Esophagus muscularis mucosa (tissue), 4 donors: Measurements from ENCODE around the gene HOXB6.

Experiments used
- CTCF ChIP-seq, 3 experiments: fragments of 200-600 bp in 2 of 3; fragments of 450-650 bp in 1 of 3; sonication (generic) in 2 of 3; IDR thresholded peaks; one replicate each; pipeline ENCODE4 v1.5.1; 2017 to 2019; ENCODE audit warnings: antibody characterized with exemption in 3 of 3, mild to moderate bottlenecking in 2 of 3, moderate library complexity in 1 of 3
- EP300 ChIP-seq: sonication (generic); formaldehyde crosslinking; IDR thresholded peaks from one replicate; pipeline ENCODE4 v1.6.1; 2017; ENCODE audit warnings: antibody characterized with exemption
- POLR2AphosphoS5 ChIP-seq, 2 donors: sonication (generic); formaldehyde crosslinking; IDR thresholded peaks; one replicate each; pipeline ENCODE4 v1.6.1; 2017; ENCODE audit warnings: antibody characterized with exemption in 2 of 2

- TF ChIP-seq CTCF (IDR thresholded peaks at IDR 0.05) (no peak), EP300 (no peak), POLR2AphosphoS5 (IDR thresholded peaks at IDR 0.05) (no peak)
Observed at GRCh38 chr17:48600244-48601098, 4.3 kb downstream of the HOXB6 start.
